Mucosa of descending colon (tissue), 3 donors: ENCODE measurements around the gene LAT. TPM values are rescaled to one million over a fixed set of nuclear protein-coding genes. Genes with fewer than 3 reads are reported as not detected.

Experiments used
- ATAC-seq: fragments of 200-7000 bp; cut with Tn5 transposase; one replicate; pipeline ENCODE4 v1.9.1; 2020; ENCODE audit warnings: mild to moderate bottlenecking, moderate library complexity
- DNase-seq, 3 donors: peaks; one replicate each; pipeline ENCODE4 v3.0.0-alpha.2; 2020
- H3K36me3 ChIP-seq: fragments of 200-600 bp; one replicate; pipeline ENCODE4 v1.8.0; 2021; ENCODE audit warnings: low read depth, mild to moderate bottlenecking
- H3K4me1 ChIP-seq: fragments of 200-600 bp; one replicate; pipeline ENCODE4 v1.8.0; 2021; ENCODE audit warnings: low read depth, mild to moderate bottlenecking
- H3K4me3 ChIP-seq: fragments of 200-600 bp; one replicate; pipeline ENCODE4 v1.8.0; 2021; ENCODE audit warnings: mild to moderate bottlenecking
- H3K9me3 ChIP-seq: fragments of 200-600 bp; one replicate; pipeline ENCODE4 v1.8.0; 2021; ENCODE audit warnings: mild to moderate bottlenecking
- intact Hi-C, 2 donors: fragments of 100-400 bp; cut with DNase I in 1 of 2; cut with micrococcal nuclease in 1 of 2; formaldehyde crosslinking; loops; one replicate each; pipeline versions ENCODE4 v1.11.0 to v1.11.1; 2022; cut with DNase I, micrococcal nuclease
- total RNA-seq, 3 donors: library from RNA; stranded (reverse); fragmentation: NEBNext Ultra II Directional in 2 of 3; extraction: Animal tissue kit (Norgen Biotek cat#: 25700) in 2 of 3; gene quantifications; one replicate each; pipeline versions ENCODE4 v1.2.1 to v1.2.4, GENCODE V29; 2021 to 2023
- TF ChIP-seq, protein P1 (sequence below): fragments of 200-600 bp; IDR thresholded peaks from one replicate; pipeline ENCODE4 v1.8.0; 2022; ENCODE audit warnings: antibody characterized with exemption, mild to moderate bottlenecking
- donor health status: DM: no; HTN: no; CAD: no; lungs with moderate emphysema.
- donor health status: DM: no; HTN: no; CAD: no.
- donor health status: DM: no; HTN: yes; CAD: no.

The LAT gene
- total RNA-seq, 3 donors from 2014 or later = 8.5 to 13.0 (median 11.6) TPM

DNA sequence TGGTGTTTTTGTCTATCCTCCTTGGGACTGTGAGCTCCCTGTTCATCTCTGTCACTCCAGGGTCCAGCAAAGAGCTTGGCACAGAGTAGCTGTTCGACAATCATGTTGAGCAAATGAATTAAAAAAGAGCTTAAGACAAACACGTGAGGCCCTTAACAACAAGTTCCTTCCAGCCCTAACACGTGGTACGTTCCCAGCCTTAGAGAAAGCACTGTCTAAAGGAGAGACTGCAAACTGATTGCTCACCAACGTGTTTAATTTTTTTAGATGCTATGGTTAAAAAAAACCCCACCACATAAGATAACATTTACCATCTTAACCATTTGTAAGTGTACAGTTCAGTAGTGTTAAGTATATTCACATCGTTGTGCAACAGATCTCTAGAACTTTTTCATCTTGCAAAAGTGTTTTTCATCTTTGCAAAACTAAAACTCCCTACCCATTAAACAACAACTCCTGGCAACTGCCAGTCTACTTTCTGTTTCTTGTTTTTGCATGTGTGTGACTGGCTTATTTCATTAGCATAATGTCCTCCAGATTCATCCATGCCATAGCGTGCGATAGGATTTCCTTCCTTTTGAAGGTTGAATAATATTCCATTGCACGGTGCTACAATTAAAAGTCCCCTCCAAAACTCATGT, 28.2 kb downstream of the LAT start:
- no peaks in the 10 kb centered on the region for H3K4me1 ChIP-seq

DNA sequence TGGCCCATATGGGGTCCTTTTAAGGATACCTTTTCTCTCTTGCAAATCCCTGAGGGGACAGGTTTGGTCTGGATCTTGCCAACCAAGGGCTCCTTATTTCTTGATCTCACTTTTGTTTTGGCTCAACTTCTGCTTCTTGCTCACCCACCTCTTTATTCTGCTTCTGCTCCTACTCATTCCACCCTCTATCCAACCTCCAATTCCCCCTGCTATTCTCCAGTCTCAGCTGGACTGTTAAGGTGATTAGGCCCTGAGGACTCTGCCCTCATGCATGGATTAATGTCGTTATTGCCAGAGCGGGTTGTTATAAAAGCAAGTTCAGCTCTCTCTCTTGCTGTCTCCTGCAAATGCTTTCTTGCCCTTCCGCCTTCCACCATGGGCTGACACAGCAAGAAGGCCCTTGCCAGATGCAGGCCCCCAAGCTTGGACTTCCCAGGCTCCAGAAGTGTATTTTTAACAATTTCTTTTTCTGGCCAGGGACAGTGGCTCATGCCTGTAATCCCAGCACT, 29.8 kb downstream of the LAT start:
- TF ChIP-seq, protein P1, sequence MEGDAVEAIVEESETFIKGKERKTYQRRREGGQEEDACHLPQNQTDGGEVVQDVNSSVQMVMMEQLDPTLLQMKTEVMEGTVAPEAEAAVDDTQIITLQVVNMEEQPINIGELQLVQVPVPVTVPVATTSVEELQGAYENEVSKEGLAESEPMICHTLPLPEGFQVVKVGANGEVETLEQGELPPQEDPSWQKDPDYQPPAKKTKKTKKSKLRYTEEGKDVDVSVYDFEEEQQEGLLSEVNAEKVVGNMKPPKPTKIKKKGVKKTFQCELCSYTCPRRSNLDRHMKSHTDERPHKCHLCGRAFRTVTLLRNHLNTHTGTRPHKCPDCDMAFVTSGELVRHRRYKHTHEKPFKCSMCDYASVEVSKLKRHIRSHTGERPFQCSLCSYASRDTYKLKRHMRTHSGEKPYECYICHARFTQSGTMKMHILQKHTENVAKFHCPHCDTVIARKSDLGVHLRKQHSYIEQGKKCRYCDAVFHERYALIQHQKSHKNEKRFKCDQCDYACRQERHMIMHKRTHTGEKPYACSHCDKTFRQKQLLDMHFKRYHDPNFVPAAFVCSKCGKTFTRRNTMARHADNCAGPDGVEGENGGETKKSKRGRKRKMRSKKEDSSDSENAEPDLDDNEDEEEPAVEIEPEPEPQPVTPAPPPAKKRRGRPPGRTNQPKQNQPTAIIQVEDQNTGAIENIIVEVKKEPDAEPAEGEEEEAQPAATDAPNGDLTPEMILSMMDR = no peak
- intact Hi-C loops = no loop called here
- H3K36me3 ChIP-seq = no peaks in the 10 kb centered on the region
- ATAC-seq = peak; percentile 62
- no peaks in the 10 kb centered on the region for H3K9me3 ChIP-seq
- no peaks in the 10 kb centered on the region for H3K4me1 ChIP-seq
- peak in 1 of 3 donors; percentile 34 for DNase-seq
- H3K4me3 ChIP-seq = no peak overlapping the region

More for the DNA sequence above, 28.2 kb downstream of the LAT start:
- TF ChIP-seq, protein P1 = no peak
- intact Hi-C loops = no loop called here
- DNase-seq (no peak), ATAC-seq (peak; percentile 18)
- H3K36me3 ChIP-seq = no peaks in the 10 kb centered on the region
- H3K9me3 ChIP-seq = no peaks in the 10 kb centered on the region
- H3K4me3 ChIP-seq = no peak overlapping the region

DNA sequence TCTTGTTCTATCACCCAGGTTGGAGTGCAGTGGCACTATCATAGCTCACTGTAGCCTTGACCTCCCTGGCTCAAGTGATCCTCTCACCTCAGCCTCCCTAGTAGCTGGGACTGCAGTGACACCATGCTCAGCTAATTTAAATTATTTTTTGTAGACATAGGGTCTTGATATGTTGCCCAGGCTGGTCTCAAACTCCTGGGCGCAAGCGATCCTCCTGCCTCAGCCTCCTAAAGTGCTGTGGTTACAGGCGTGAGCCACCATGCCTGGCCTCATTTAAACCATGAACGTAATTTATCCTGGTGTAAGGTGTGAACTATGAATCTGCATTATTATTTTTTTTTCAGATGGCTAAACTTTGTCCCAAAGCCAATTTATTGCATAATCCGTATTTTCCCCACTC, 37.3 kb downstream of the LAT start:
- Histone ChIP-seq H3K36me3 (no peaks in the 10 kb centered on the region), H3K9me3 (no peaks in the 10 kb centered on the region), H3K4me3 (no peak overlapping the region), H3K4me1 (no peaks in the 10 kb centered on the region)
- DNase-seq (no peak), ATAC-seq (no peak)
- TF ChIP-seq, protein P1 = no peak
- intact Hi-C loops = no loop called here

GRCh38 chr16:29023279-29024277, 38.7 kb downstream of the LAT start:
- ATAC-seq (peak; percentile 44), DNase-seq (no peak)
- TF ChIP-seq, protein P1 = no peak

DNA sequence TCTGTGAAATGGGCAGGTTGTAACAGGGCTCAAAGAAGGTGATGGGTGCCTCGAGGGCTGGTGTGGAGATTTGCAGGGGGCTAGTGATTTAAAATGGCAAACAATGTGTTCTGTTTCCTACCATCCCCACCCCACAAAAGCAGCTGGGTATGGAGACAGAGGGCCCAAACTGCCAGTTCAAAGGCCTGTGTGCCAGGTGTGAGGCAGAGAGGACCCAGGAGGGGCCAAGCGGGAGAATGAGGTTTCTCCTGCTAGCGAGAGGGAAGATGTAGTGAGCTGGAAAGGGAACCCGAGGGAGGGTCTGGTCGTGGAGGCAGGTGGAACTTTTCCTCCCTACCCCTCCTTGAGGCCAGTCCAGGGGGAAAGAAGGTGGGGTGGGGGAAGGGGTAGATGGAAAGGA, 39.4 kb downstream of the LAT start:
- ATAC-seq = no peak
- TF ChIP-seq, protein P1 = no peak
- Histone ChIP-seq H3K4me1 (no peaks in the 10 kb centered on the region), H3K4me3 (no peak overlapping the region), H3K36me3 (no peaks in the 10 kb centered on the region), H3K9me3 (no peaks in the 10 kb centered on the region)
- intact Hi-C loops = no loop called here
- no peak for DNase-seq

More at GRCh38 chr16:29023279-29024277, 38.7 kb downstream of the LAT start:
- Histone ChIP-seq H3K36me3 (no peaks in the 10 kb centered on the region), H3K4me1 (no peaks in the 10 kb centered on the region), H3K9me3 (no peaks in the 10 kb centered on the region), H3K4me3 (no peak overlapping the region)
- intact Hi-C loops = no loop called here
